ENCODE data around the gene PLCB1. TPM values are rescaled to one million over a fixed set of nuclear protein-coding genes. Genes with fewer than 3 reads are reported as not detected.

Gene PLCB1
- total and polyA plus RNA-seq, 2 experiments from 2014 or later: 14.9 to 20.7 TPM

- H3K27me3 Mint-ChIP-seq (ENCODE audit: insufficient read depth, low read depth, poor library complexity): no peaks in the 10 kb centered on the region
- H3K27ac Mint-ChIP-seq: no peak overlapping the region
- no peak for ATAC-seq
Observed at GRCh38 chr20:8874437-8874836, 742.4 kb downstream of the PLCB1 start.

More at GRCh38 chr20:8874437-8874836, 742.4 kb downstream of the PLCB1 start:
- Histone ChIP-seq H2AFZ (no peak overlapping the region), H3K4me1 (ENCODE audit: insufficient read depth) (no peaks in the 10 kb centered on the region), H3K36me3 (ENCODE audit: insufficient read depth) (no peaks in the 10 kb centered on the region), H3K9me2 (ENCODE audit: insufficient read depth) (0 out of 2 replicates have a peak, but pooled peaks cover 3% of the 10 kb centered on the region), H4K20me1 (replicated peaks; ENCODE audit: insufficient read depth) (no peaks in the 10 kb centered on the region), H3F3A (replicated peaks; ENCODE audit: low read depth) (no peaks in the 10 kb centered on the region), H3K4me3 (no peak overlapping the region), H3K27me3 (ENCODE audit: insufficient read depth) (no peaks in the 10 kb centered on the region), H3K4me2 (no peak overlapping the region), H3K79me2 (replicated peaks; ENCODE audit: insufficient read depth) (no peaks in the 10 kb centered on the region), H3K27ac (ENCODE audit: low read depth) (no peak overlapping the region)
- DNase-seq (ENCODE audit: low spot score): no peak
- Mint-ChIP-seq H3K36me3 (ENCODE audit: low read depth) (no peaks in the 10 kb centered on the region), H3K9me3 (no peaks in the 10 kb centered on the region), H3K4me1 (no peaks in the 10 kb centered on the region), H3K4me3 (no peak overlapping the region)
- TF ChIP-seq, protein P1, sequence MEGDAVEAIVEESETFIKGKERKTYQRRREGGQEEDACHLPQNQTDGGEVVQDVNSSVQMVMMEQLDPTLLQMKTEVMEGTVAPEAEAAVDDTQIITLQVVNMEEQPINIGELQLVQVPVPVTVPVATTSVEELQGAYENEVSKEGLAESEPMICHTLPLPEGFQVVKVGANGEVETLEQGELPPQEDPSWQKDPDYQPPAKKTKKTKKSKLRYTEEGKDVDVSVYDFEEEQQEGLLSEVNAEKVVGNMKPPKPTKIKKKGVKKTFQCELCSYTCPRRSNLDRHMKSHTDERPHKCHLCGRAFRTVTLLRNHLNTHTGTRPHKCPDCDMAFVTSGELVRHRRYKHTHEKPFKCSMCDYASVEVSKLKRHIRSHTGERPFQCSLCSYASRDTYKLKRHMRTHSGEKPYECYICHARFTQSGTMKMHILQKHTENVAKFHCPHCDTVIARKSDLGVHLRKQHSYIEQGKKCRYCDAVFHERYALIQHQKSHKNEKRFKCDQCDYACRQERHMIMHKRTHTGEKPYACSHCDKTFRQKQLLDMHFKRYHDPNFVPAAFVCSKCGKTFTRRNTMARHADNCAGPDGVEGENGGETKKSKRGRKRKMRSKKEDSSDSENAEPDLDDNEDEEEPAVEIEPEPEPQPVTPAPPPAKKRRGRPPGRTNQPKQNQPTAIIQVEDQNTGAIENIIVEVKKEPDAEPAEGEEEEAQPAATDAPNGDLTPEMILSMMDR (conservative IDR thresholded peaks at IDR 0.05; ENCODE audit: low read depth in 2 of 2): no peak
- TF ChIP-seq EZH2phosphoT487 (IDR thresholded peaks at IDR 0.05; ENCODE audit: unreplicated experiment): no peak
- TF ChIP-seq ZNF331 (CRISPR knock-in tag; IDR thresholded peaks at IDR 0.05; ENCODE audit: low read depth): no peak
- TF ChIP-seq, protein P2, sequence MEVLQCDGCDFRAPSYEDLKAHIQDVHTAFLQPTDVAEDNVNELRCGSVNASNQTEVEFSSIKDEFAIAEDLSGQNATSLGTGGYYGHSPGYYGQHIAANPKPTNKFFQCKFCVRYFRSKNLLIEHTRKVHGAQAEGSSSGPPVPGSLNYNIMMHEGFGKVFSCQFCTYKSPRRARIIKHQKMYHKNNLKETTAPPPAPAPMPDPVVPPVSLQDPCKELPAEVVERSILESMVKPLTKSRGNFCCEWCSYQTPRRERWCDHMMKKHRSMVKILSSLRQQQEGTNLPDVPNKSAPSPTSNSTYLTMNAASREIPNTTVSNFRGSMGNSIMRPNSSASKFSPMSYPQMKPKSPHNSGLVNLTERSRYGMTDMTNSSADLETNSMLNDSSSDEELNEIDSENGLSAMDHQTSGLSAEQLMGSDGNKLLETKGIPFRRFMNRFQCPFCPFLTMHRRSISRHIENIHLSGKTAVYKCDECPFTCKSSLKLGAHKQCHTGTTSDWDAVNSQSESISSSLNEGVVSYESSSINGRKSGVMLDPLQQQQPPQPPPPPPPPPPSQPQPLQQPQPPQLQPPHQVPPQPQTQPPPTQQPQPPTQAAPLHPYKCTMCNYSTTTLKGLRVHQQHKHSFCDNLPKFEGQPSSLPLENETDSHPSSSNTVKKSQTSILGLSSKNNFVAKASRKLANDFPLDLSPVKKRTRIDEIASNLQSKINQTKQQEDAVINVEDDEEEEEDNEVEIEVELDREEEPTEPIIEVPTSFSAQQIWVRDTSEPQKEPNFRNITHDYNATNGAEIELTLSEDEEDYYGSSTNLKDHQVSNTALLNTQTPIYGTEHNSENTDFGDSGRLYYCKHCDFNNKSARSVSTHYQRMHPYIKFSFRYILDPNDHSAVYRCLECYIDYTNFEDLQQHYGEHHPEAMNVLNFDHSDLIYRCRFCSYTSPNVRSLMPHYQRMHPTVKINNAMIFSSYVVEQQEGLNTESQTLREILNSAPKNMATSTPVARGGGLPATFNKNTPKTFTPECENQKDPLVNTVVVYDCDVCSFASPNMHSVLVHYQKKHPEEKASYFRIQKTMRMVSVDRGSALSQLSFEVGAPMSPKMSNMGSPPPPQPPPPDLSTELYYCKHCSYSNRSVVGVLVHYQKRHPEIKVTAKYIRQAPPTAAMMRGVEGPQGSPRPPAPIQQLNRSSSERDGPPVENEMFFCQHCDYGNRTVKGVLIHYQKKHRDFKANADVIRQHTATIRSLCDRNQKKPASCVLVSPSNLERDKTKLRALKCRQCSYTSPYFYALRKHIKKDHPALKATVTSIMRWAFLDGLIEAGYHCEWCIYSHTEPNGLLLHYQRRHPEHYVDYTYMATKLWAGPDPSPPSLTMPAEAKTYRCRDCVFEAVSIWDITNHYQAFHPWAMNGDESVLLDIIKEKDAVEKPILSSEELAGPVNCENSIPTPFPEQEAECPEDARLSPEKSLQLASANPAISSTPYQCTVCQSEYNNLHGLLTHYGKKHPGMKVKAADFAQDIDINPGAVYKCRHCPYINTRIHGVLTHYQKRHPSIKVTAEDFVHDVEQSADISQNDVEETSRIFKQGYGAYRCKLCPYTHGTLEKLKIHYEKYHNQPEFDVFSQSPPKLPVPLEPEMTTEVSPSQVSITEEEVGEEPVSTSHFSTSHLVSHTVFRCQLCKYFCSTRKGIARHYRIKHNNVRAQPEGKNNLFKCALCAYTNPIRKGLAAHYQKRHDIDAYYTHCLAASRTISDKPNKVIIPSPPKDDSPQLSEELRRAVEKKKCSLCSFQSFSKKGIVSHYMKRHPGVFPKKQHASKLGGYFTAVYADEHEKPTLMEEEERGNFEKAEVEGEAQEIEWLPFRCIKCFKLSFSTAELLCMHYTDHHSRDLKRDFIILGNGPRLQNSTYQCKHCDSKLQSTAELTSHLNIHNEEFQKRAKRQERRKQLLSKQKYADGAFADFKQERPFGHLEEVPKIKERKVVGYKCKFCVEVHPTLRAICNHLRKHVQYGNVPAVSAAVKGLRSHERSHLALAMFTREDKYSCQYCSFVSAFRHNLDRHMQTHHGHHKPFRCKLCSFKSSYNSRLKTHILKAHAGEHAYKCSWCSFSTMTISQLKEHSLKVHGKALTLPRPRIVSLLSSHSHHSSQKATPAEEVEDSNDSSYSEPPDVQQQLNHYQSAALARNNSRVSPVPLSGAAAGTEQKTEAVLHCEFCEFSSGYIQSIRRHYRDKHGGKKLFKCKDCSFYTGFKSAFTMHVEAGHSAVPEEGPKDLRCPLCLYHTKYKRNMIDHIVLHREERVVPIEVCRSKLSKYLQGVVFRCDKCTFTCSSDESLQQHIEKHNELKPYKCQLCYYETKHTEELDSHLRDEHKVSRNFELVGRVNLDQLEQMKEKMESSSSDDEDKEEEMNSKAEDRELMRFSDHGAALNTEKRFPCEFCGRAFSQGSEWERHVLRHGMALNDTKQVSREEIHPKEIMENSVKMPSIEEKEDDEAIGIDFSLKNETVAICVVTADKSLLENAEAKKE (CRISPR knock-in tag; IDR thresholded peaks at IDR 0.05): no peak
- TF ChIP-seq, protein P3, sequence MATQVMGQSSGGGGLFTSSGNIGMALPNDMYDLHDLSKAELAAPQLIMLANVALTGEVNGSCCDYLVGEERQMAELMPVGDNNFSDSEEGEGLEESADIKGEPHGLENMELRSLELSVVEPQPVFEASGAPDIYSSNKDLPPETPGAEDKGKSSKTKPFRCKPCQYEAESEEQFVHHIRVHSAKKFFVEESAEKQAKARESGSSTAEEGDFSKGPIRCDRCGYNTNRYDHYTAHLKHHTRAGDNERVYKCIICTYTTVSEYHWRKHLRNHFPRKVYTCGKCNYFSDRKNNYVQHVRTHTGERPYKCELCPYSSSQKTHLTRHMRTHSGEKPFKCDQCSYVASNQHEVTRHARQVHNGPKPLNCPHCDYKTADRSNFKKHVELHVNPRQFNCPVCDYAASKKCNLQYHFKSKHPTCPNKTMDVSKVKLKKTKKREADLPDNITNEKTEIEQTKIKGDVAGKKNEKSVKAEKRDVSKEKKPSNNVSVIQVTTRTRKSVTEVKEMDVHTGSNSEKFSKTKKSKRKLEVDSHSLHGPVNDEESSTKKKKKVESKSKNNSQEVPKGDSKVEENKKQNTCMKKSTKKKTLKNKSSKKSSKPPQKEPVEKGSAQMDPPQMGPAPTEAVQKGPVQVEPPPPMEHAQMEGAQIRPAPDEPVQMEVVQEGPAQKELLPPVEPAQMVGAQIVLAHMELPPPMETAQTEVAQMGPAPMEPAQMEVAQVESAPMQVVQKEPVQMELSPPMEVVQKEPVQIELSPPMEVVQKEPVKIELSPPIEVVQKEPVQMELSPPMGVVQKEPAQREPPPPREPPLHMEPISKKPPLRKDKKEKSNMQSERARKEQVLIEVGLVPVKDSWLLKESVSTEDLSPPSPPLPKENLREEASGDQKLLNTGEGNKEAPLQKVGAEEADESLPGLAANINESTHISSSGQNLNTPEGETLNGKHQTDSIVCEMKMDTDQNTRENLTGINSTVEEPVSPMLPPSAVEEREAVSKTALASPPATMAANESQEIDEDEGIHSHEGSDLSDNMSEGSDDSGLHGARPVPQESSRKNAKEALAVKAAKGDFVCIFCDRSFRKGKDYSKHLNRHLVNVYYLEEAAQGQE (IDR thresholded peaks at IDR 0.05; ENCODE audit: unreplicated experiment): no peak
- TF ChIP-seq ETS1 (IDR thresholded peaks at IDR 0.05): no peak
- TF ChIP-seq CREB1 (CRISPR knock-in tag; IDR thresholded peaks at IDR 0.05; ENCODE audit: low read depth): no peak
- TF ChIP-seq NANOG (IDR thresholded peaks at IDR 0.05; ENCODE audit: borderline replicate concordance): no peak
- no peak for TF ChIP-seq ZNF114 (CRISPR knock-in tag; IDR thresholded peaks at IDR 0.05)
- TF ChIP-seq STAT1 (IDR thresholded peaks at IDR 0.05; ENCODE audit: unreplicated experiment): no peak
- TF ChIP-seq POLR2AphosphoS5 (IDR thresholded peaks at IDR 0.05; ENCODE audit: low read depth): no peak
- TF ChIP-seq EZH2 (IDR thresholded peaks at IDR 0.05; ENCODE audit: low read depth, unreplicated experiment): no peak
